ENCODE measurements around the gene FOXK1.
"Not testable (repeated sequence)": the region's sequence is repeated elsewhere in the genome, so short reads cannot be mapped to it uniquely, and the experiment has no call there.

FOXK1 gene

DNA sequence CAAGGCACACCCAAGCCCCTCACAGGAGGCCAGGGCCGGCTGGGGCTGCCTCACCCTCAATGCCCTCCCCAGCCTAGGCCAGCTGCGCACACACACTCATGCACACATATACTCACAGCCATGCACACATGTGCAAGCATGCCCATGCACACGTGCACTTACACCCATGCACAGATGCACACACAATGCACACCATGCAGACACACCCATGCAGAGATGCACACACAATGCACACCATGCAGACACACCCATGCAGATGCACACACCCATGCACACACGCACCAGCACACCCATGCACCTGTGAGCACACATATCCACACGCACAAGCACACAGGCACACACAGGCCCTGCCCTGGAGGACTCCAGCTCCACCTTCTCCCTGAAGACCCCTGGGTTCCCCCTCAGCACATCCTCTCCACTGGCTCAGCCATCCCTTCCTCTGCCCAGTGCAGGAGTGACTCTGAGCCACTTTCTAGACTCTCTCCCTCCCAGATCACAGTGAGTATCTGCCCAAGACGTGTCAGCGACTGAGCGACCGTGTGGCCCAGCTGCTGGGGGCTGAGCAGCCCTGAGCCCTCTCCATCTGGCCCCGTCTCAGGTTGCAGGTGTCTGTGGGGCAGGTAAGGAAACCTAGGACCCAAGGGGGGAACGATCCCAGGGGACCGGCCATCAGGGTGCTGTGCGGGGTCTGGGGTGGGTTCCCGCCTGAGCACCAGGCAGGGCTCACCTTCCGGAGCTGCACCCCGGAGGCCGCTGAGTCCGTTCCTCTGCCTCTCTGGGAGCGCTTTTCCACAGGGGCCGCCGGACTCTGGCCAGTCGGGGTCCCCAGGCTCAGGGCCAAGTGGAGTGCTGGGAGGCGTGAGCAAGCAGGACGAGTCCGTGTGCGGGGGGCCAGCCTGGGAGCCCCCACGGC lies 119.1 kb downstream of the FOXK1 start:
- no peak for DNase-seq (ENCODE audit: low read depth)

DNA sequence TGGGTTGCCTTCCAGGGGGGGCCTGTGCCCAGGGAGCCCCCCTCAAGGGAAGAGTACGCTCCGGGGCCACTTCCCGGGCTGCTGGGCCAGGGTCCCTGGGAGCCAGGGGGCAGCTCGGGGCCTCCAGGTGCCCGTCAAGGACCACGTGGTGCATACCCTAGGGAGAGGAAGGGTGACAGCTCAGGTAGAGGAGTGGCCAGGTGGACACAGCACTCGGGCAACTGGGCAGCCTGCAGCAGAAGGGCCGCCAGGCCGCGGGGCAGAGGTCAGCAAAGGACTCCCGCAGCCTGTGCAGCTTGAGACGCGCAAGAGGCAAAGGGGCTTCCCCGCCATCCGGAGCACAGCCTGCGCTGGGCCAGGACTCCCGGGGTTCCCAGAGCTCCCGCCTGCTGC lies 119.7 kb downstream of the FOXK1 start:
- DNase-seq (ENCODE audit: low read depth), result no peak

DNA sequence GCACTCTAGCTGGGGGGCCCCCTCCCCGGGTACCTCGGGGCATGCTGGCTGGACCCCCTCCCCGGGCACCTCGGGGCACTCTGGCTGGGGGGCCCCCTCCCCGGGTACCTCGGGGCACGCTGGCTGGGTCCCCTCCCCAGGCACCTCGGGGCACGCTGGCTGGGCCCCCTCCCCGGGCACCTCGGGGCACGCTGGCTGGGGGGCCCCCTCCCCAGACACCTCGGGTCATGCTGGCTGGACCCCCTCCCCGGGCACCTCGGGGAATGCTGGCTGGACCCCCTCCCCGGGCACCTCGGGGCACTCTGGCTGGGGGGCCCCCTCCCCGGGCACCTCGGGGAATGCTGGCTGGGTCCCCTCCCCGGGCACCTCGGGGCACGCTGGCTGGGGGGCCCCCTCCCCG lies 120.5 kb downstream of the FOXK1 start:
- not testable (repeated sequence) for DNase-seq (ENCODE audit: low read depth)

DNA sequence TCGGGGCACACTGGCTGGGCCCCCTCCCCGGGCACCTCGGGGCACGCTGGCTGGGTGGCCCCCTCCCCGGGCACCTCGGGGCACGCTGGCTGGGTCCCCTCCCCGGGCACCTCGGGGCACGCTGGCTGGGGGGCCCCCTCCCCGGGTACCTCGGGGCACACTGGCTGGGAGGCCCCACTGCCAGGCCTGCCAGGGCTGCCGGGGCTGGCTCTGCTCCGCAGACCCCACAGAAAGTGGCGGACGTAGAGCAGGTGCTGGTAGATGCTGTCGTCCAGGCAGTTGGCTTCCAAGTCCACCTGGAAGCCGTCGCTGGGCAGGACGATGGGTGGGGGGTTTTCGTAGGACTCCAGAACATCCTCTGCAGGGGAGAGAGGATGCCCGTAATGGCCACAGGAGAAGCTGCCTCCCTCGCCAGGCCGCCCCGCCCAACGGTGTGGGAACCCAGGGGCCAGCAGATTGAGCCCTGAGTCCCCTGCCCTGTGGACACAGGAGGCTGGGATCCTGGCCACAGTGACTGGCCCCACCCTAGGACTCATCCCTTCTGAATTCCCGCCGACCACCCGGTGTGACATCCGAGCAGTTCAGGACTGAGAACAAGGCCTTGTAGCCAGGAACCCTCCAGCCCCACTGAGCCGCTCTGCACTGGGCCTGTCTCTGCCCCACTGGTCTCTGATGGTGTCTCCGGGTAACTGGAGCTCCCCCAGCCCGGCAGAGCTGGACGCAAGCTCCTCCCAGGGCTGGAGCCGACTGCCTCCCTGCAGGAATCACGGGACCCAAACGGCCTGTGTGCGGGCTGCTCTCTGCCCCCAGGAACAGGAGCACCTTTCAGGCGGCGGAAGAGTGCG lies 121.5 kb downstream of the FOXK1 start:
- no peak for DNase-seq (ENCODE audit: low read depth)

DNA sequence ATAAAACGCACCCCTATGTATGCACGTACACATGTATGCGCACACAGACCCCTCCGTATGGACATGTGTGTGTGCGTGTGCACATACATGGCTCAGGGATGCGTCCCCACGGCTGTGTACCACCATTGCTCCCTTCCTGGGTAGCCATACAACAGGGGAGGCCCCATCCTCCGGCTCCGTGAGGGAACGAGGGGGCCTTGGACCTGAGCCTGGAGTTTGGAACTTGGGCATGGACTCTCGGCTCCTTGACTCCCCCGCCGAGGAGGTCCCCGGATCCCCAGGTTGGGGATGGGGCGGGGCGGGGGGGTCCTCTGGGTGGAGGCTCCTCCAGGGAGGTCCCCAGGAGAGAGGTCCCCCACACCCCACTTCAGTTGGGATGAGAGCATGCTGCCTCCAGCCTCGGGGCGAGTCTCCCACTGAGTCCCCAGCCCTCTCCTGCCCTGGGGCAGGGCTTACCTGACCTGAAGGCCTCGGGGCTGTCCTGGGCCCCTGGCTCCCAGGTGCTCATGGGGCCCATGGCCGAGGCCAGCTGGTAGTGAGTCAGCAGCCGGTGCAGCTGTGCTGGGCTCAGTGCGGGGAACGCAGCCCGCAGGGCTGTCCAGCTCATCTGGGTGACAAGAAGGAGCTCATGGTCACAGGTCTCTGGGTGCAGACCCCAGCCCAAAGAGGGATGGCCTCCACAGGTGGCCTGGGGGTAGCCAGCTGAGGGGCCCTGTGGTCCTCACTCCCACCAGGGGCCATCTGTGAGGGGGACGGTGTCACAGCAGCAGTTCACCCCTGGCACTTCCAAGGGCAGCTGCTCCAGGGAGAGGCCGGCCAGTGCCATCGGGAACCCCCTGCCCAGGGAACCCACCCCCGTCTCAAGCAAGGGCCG lies 123.3 kb downstream of the FOXK1 start:
- no peak for DNase-seq (ENCODE audit: low read depth)

DNA sequence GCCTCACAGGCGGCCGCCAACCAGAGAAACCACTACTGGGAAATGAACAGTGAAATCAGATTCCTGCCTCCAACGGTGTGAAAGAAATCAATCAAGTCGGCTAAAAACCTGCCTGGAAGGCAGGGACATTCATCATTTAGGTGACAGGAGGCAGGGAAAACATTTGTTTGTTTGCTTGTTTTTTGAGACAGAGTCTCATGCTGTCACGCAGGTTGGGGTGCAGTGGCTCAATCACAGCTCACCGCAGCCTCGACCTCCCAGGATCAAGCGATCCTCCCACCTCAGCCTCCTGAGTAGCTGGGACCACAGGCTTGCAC lies 123.8 kb downstream of the FOXK1 start:
- DNase-seq (ENCODE audit: low read depth), result no peak

DNA sequence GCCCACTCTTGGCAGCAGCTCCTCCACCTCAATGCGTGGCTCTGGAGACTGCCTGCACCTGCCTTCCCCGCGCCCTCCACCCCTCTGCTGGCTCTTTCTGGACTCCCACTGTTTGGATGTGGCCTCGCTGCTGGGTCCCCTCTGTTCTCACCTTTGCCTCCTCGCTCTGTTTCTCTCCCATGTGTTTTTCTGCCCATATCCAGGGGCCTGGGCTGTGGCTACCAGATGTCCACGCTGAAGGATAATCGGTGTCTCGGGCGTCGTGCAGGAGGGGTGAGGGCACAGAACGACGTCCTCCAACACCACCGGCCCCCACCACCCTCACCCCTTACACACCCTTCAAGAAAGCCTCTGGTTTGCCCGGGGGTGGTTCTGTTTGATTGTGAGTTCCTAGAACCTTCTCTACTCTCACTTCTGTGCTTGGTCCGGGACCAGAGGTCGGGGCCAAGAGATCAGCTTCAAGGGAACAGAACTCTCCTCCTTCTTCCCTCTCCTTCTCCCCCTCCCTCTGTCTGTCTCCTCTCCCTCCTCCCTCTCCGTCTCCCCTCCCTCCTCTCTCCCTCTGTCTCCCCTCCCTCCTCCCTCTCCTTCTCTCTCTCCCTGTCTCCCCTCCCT lies 125.0 kb downstream of the FOXK1 start:
- DNase-seq (ENCODE audit: low read depth), result no peak

DNA sequence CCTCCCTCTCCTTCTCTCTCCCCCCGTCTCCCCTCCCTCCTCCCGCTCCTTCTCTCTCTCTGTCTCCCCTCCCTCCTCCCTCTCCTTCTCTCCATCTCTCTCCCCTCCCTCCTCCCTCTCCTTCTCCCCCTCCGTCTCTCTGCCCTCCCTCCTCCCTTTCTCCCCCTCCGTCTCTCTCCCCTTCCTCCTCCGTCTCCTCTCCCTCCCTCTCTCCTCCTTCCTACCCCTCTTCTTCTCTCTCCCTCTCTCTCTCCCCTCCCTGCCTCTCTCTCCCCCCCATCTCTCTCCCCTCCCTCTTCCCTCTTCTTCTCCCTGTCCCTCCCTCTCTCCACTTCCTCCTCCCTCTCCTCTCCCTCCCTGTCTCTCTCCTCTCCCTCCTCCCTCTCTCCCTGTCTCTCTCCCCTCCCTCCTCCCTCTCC lies 125.5 kb downstream of the FOXK1 start:
- no peak for DNase-seq (ENCODE audit: low read depth)

DNA sequence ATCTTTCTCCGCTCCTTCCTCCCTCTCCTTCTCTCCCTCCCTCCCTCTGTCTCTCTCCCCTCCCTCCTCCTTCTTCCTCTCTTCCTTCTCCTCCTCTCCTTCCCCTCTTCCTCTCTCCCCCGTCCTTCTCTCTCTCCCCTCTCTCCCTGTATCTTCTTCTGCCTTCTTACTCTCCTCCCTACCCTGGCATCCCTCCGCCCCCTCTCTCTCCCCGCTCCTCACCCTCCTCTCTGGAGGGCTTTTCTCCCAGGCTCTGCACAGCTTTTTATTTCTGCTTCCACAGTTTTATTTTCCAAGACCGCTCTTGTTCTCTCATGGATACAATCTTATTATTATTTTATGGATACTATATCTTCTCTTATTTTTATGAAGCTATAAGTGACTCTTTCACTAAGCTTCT lies 125.9 kb downstream of the FOXK1 start:
- no peak for DNase-seq (ENCODE audit: low read depth)

DNA sequence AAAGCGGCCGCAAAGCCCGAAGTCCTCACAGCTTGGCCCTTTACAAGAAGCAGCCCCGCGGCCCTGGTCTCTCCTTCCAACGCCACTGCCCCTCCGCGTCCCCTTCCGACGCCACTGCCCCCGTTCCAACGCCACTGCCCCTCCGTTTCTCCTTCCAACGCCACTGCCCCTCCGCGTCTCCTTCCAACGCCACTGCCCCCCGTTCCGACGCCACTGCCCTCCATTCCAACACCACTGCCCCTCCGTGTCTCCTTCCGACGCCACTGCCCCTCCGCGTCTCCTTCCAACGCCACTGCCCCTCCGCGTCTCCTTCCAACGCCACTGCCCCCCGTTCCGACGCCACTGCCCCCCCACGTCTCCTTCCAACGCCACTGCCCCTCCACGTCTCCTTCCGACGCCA lies 126.5 kb downstream of the FOXK1 start:
- DNase-seq (ENCODE audit: low read depth), result no peak

DNA sequence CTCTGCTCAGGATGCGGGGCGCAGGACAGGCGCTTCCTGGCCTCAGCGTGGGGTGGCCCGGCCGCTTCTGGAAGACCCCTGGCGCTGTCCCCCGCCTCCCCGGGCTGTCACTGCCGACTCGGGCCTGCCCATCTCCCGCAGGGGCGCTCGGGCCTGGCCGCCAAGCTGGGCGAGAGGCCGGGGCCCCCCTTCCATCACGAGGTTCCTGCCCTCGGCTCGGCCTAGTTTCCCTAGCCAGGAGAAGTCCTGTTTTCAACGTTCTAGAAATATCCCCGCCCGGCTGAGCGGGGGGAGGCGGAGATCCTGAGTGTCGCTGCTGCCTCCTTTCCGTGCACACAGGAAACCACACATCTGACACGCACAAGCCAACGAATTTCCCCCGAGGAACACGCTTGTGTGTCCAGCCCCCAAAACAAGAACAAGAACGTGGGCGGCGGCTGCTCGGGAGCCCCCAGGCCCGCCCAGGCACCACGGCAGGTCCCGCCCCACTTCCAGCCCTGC lies 127.0 kb downstream of the FOXK1 start:
- DNase-seq (ENCODE audit: low read depth), result peak; percentile 12

DNA sequence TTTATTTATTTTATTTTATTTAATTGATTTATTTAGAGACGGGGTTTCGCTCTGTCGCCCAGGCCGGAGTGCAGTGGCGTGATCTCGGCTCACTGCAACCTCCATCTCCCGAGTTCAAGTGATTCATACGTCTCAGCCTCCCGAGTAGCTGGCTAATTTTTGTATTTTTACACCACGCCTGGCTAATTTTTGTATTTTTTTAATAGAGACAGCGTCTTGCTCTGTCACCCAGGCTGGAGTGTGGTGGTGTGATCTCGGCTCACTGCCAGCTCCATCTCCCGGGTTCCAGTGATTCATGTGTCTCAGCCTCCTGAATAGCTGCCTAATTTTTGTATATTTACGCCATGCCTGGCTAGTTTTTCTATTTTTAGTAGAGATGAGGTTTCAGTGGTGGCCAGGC lies 127.6 kb downstream of the FOXK1 start:
- DNase-seq (ENCODE audit: low read depth), result no peak

DNA sequence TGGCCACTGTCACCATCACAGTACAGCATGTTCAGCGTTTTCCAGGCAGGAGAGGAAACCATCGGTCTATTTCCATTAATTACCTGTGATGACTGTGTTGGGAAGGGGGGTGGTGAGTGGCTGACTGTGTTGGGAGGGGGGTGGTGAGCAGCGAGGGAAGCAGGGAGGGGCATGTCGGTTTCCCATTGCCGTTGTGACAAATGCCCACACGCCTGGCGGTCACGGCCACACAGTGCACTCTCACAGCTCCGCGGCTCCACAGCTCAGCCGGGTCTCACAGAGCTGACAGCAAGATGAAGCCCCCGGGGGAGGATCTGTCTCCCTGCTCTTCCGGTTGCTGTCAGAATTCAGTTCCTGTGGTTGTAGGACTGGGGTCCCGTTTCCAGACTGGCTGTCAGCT lies 132.3 kb downstream of the FOXK1 start:
- no peak for DNase-seq (ENCODE audit: low read depth)

DNA sequence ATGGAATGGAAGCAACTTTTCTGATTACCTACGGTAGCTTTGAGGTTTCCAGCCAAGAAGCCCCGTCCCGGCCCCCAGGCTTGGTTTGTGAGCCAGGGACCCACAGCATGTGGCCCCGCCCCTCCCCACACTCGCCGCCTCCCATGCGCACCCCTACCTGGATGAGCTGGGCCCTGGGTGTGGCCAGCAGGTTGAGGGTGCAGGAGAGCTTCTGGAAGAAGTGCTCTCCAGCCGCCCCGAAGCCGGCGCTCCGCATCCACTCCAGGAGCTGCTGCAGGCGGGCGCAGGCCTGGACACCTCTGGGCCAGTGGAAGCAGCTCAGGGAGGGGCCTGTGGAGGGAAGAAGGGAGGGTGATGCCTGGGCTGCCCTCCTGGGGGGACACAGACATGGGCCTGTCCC lies 133.0 kb downstream of the FOXK1 start:
- DNase-seq (ENCODE audit: low read depth), result no peak

DNA sequence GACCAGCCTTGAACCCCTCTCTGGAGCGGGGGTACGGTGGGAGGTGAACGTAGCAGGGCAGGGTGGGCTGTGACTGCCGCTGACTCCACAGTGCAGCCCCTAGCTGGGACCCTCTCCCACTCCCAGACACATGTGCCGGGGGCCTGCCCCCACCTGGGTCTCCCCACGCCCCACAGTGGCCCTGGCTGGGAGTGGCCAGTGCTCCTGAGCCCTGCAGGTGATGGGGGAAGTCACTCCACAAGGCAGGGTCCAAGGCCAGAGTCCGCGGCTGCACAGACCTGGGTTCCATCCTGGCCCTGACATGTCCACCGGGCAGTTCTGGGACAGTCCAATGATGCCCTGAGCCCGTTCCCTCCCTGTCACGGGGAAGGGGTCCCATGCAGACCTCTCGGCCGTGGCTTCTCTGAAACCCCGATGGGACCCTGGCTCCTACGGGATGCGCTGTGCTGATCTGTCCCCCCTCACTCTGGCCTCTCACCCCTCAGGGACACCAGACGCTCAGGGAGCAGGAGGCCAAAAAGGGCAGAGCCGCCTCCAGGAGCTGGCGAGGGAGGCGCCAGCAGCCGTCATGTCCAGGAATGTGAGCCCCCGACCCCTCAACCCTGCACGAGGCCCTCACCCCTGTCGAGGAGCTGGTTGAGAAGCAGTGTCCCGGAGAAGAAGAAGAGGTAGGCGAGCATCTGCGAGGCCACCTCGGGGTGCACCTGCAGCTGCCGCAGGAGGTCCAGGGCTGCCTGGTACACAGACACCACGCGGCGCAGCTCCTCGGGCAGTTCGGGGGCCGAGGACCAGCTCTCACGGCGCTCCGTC lies 133.7 kb downstream of the FOXK1 start:
- no peak for DNase-seq (ENCODE audit: low read depth)

DNA sequence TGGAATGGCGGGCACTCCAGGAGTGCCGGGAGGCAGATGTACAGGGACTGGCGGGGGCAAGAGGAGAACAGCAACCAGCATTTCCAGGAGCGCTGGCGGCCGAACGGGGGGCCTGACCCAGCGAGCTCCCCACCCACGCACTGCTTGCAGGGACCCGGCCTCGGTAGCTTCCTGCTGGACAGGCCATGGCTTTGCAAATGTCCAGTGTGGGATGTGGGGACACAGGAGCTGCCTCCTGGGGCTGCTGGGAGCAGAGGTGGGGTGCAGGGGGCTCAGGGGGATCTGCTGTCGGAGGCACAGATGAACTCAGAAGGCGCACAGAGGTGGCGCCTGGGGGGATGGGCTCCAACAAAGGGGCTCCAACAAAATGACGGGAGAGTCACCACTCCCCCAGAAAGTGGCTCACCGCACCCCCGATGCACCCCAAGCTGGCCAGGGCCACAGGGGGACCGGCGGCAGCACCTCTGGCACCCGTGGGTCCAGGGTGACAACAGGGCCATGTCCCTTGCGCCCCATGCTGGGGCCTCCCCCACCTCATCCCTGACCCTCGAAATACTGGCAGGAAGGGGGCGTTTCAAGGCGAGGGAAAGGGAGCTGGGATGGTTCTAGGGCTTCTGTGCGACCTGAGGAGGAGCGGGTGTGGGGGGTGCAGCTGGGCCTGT lies 134.5 kb downstream of the FOXK1 start:
- no peak for DNase-seq (ENCODE audit: low read depth)

DNA sequence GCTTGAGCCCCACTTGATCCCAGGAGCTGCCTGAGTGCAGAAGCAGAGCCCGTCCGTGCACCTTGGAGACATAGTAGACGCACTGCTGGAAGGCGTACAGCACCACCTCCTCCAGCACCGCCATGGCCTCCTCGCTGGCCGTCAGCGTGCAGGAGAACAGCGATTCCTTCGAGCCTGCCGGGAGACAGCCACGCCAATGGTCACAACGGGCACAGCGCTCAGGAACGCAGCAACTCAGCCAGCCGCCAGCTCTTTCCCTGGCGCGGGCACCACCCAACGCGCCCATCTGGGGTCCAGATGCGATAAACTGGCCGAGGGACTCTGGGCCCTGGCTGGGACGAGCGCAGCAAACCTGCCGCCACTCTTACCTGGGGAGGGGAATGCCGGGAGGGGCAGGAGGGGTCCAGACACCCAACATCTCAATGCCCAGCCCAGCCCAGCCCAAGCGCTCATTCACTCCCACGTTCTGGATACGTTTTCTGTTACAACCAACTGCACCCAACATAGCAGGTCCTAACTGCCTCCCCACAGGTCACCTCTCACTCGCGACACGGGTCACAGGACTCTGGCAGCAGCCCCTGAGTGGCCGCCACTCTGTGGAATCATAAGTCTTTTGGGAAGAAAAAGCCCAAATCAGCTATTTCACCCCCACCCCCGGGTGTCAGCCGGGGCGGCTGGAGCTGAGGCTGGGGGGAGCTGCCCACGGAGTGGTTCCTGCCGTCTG lies 135.2 kb downstream of the FOXK1 start:
- DNase-seq (ENCODE audit: low read depth), result no peak

DNA sequence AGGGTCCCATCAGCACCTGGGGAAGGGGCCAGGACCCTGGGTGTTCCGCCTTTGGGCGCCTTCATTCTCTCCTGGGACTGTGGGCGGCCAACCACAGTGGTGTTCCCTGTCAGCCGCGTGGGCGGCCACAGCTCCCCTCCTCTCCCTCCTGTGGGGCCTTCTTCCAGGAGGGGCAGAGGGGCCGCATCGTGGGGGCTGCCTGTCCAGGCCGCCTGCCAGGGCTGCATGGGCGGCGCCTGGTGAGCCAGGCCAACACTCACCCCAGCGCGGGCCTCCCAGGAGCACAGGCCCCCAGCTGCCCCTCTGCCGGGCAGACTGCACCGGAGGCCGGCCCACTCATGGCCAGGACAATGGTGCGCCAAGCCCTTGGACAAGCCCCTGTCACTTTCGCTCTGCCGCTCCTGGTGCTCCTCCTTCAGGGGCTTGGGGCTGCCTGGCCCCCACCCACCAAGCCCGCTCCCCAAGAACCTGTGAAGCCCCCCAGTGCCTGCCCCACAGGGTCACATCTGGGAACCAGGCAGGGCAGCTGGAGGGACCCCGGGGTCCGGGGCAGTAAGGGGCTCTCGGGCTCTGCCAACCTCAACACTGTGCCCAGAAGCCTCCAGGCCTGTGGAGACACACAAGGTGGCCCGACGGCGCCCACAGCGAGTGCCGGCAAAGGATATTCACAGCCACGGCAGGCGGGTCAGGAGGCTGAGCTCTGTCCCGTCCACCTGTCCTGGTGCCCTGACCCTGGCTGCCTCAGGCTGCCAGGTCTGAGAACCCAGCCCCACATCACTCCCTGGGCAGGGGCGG lies 136.1 kb downstream of the FOXK1 start:
- no peak for DNase-seq (ENCODE audit: low read depth)
